ENCODE measurements around the gene MKI67. TPM values are rescaled to one million over a fixed set of nuclear protein-coding genes. Genes with fewer than 3 reads are reported as not detected.

MKI67 gene, protein sequence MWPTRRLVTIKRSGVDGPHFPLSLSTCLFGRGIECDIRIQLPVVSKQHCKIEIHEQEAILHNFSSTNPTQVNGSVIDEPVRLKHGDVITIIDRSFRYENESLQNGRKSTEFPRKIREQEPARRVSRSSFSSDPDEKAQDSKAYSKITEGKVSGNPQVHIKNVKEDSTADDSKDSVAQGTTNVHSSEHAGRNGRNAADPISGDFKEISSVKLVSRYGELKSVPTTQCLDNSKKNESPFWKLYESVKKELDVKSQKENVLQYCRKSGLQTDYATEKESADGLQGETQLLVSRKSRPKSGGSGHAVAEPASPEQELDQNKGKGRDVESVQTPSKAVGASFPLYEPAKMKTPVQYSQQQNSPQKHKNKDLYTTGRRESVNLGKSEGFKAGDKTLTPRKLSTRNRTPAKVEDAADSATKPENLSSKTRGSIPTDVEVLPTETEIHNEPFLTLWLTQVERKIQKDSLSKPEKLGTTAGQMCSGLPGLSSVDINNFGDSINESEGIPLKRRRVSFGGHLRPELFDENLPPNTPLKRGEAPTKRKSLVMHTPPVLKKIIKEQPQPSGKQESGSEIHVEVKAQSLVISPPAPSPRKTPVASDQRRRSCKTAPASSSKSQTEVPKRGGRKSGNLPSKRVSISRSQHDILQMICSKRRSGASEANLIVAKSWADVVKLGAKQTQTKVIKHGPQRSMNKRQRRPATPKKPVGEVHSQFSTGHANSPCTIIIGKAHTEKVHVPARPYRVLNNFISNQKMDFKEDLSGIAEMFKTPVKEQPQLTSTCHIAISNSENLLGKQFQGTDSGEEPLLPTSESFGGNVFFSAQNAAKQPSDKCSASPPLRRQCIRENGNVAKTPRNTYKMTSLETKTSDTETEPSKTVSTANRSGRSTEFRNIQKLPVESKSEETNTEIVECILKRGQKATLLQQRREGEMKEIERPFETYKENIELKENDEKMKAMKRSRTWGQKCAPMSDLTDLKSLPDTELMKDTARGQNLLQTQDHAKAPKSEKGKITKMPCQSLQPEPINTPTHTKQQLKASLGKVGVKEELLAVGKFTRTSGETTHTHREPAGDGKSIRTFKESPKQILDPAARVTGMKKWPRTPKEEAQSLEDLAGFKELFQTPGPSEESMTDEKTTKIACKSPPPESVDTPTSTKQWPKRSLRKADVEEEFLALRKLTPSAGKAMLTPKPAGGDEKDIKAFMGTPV (N-terminal part only)
- 1 to 10 TPM; 2.4 to 9.1 (median 4.2) TPM for total RNA-seq

DNA sequence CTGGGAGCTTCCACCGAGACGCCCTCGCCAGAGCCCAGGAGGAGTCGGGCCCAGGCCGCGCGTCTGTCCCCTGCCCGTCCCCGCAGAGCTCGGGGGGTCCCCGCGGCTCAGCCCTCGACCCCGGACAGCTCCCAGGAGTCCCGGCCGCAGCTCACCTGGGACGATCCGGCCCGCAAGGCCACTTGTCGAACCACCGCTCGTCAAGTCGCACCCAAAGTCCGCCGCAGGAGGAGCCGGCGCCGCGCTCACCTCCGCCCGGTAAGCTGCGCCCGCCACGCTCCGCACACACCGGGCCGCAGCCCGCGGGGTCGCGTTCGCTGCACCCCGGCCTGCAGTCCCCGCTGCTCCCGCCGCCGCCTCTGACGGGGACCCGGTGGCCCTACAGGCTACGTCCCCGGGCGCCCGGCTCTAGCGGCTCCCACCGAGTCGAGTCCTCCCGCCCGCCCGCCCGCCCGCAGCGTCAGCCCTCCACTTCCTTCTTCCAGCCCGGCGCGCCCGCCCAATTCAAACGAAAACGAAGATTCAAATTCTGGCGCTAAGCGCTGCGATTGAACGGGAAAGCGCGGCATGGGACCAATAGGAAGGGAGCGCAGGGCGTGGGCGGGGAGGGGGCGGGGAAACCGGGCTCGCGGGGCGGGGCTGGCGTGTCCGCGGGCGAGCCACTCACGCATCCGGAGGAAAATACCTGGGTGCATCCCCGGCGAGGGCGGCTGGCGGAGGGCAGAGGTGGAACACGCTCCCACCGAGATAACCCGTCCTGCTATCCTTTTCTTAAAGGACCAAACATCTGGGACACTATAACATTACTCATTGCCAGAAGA lies at the start of gene MKI67:
Gene MKI67 (minus strand): TSS at position 480 of the 821 bp plus-strand sequence. CDS start 756 bp downstream, outside the sequence.
- TF ChIP-seq, protein P1, sequence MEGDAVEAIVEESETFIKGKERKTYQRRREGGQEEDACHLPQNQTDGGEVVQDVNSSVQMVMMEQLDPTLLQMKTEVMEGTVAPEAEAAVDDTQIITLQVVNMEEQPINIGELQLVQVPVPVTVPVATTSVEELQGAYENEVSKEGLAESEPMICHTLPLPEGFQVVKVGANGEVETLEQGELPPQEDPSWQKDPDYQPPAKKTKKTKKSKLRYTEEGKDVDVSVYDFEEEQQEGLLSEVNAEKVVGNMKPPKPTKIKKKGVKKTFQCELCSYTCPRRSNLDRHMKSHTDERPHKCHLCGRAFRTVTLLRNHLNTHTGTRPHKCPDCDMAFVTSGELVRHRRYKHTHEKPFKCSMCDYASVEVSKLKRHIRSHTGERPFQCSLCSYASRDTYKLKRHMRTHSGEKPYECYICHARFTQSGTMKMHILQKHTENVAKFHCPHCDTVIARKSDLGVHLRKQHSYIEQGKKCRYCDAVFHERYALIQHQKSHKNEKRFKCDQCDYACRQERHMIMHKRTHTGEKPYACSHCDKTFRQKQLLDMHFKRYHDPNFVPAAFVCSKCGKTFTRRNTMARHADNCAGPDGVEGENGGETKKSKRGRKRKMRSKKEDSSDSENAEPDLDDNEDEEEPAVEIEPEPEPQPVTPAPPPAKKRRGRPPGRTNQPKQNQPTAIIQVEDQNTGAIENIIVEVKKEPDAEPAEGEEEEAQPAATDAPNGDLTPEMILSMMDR (IDR thresholded peaks at IDR 0.05), result no peak
- WGBS, 2 donors, result 1 to 2% methylated on average over 46 to 62 of the region's 95 CpGs
- intact Hi-C loops (cut with DNase I; ENCODE audit: low total_unique reads), result no loop called here
- H3K4me3 ChIP-seq (ENCODE audit: low read depth, poor library complexity, severe bottlenecking), result peak within 1 kb of the TSS; percentile 34
- DNase-seq (ENCODE audit: low spot score in 2 of 2), result peak; percentile 84 to 95

DNA sequence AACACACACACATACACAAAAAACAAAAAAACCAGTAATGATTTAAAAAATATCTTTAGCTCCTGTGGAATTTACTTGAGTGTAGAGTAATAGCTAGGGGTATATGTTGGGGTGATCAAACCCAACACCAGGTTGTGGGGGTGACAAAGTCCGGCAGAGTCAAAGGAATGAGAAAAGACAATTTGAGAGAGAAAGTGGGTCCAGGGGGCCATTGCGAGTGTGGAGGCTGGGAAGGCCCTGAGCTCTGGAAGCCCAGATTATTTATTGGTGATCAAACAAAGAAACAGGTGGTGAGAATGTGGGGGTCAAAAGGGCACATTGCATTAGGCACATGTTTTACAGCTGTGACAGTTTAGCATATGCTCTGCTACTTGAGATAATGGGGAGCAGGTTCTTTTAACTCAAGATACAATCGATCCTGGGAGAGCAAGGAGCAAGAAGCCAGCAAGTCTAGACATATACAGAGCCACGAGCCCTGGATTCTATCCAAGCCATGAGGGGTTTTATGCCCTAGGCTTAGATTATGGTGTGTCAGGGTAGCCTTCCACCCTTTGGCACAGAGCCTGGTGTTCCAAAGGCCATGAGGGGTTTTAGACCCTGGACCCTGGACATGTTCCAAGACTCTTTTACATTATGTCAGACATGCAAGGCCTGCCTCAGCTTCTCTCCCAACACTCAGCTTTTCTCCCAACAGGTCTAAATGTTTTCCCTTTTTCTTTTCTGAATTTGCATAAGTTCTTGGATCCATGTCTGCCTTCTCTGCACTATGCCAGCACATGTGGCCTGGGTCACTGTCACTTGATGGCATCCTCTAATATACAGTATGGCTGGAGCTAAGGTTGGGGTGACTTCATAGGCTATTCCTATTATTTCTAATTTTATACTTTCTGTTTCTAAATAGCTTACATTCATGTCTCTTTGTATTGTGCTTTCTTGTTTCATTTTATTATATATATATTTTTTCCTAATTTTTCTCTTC lies 48.6 kb upstream of the MKI67 start:
- 65 to 76% methylated on average over 4 of the region's 4 CpGs for WGBS, 2 donors
- intact Hi-C loops (cut with DNase I; ENCODE audit: low total_unique reads), result no loop called here
- TF ChIP-seq, protein P1 (IDR thresholded peaks at IDR 0.05), result no peak
- TF ChIP-seq POLR2A (IDR thresholded peaks at IDR 0.05), result no peak
- no peak for DNase-seq (ENCODE audit: low spot score in 2 of 2)
- H3K4me3 ChIP-seq (ENCODE audit: low read depth, poor library complexity, severe bottlenecking), result no peak overlapping the region

DNA sequence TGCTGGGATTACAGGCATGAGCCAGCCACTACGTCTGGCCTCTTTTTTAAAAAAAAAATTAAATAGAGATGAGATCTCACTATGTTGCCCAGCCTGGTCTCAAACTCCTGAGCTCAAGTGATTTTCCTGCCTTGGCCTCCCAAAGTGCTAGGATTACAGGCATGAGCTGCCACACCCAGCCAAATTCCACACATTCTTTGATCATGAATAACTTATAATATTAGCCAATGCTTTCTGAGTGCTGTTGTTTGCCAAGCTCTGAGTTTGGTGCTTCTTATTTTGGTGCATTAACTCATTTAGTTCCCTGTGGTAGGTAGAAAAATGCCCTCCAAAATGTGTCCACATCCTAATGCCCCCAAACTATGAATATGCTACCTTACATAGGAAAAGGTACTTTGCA lies 47.2 kb upstream of the MKI67 start:
- TF ChIP-seq POLR2A (IDR thresholded peaks at IDR 0.05), result no peak
- DNase-seq (ENCODE audit: low spot score in 2 of 2), result no peak
- intact Hi-C loops (cut with DNase I; ENCODE audit: low total_unique reads), result no loop called here
- WGBS, 2 donors, result 40 to 61% methylated on average over 1 of the region's 1 CpG
- no peak overlapping the region for H3K4me3 ChIP-seq (ENCODE audit: low read depth, poor library complexity, severe bottlenecking)

DNA sequence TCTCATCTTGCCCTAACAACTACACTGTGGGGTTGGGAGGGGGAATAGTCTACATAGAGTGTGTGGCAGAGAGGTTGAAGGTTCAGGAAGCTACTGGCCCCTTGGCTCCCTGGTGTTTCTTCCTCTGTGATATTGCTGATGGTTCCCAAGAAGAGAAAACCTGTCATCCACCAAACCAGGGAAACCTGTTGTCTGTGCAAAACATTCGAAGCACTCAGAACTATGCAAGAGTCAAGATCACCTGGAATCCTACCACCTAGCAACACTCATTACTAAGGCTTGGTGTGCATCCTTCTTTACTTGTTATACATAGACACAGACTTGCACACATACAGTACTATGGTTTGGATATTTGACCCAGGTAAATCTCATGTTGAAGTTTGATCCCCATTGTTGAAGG lies 46.5 kb upstream of the MKI67 start:
- no peak overlapping the region for H3K4me3 ChIP-seq (ENCODE audit: low read depth, poor library complexity, severe bottlenecking)
- DNase-seq (ENCODE audit: low spot score in 2 of 2), result no peak
- TF ChIP-seq, protein P1 (IDR thresholded peaks at IDR 0.05), result no peak
- TF ChIP-seq POLR2A (IDR thresholded peaks at IDR 0.05), result no peak
- intact Hi-C loops (cut with DNase I; ENCODE audit: low total_unique reads), result no loop called here
- 64 to 68% methylated on average over 1 of the region's 1 CpG for WGBS, 2 donors

DNA sequence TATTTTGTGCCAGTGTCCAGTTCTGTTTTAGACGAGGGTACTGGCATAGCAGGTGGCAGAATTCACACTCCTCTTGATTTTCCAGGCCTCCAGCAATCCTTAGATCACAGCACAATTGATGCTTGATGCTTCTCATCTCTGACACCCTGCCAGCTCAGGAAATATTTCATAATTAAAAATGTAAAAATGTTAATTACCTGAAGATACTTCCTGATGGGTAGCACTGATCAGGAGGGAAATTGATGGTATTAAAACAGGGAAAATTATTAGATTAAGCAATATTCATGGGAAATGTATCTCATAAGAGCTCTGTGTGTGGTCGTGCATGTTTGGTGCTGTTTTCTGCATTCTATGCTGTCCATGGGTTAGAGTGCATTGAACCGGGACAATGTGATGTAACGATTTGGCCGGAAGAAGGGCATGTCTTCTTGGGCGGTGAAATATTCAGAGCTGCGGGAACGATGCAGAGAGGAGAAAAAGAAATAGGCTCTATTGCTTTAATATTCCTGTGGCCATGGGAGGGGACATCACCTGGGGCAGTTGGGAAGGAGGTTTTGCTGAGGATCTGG lies 43.7 kb upstream of the MKI67 start:
- intact Hi-C loops (cut with DNase I; ENCODE audit: low total_unique reads), result no loop called here
- no peak for DNase-seq (ENCODE audit: low spot score in 2 of 2)
- H3K4me3 ChIP-seq (ENCODE audit: low read depth, poor library complexity, severe bottlenecking), result no peak overlapping the region
- WGBS, 2 donors, result 73 to 79% methylated on average over 8 of the region's 8 CpGs
- TF ChIP-seq, protein P1 (IDR thresholded peaks at IDR 0.05), result no peak
- TF ChIP-seq POLR2A (IDR thresholded peaks at IDR 0.05), result no peak

All from lower leg skin (tissue), 4 donors.